Astrocyte (in vitro differentiated cells and primary cell): ENCODE results near the gene LIPE. TPM values are rescaled to one million over a fixed set of nuclear protein-coding genes. Genes with fewer than 3 reads are reported as not detected.

Experiments used
- DNase-seq: peaks from one replicate; pipeline ENCODE4 v3.0.0-alpha.2; 2010; ENCODE audit warnings: low read depth
- FAIRE-seq: peaks from 2 replicates; lab custom pipeline; 2011; peaks lifted over from hg19 to GRCh38; lab: Jason Lieb, UNC
- H2AFZ ChIP-seq: 2 replicates; pipeline ENCODE4 v1.6.0; 2012; ENCODE audit warnings: low read depth, low read length, inconsistent platforms
- H3K27ac ChIP-seq: 2 replicates; pipeline ENCODE4 v1.5.1; 2011; ENCODE audit warnings: low read depth, low read length, inconsistent platforms
- H3K27me3 ChIP-seq: 2 replicates; pipeline ENCODE4 v1.6.0; 2011; ENCODE audit warnings: low read length, inconsistent platforms; ENCODE audit not compliant: insufficient read depth
- H3K36me3 ChIP-seq: 2 replicates; pipeline ENCODE4 v1.5.1; 2011; ENCODE audit warnings: low read length, inconsistent platforms; ENCODE audit not compliant: insufficient read depth
- H3K4me1 ChIP-seq: 2 replicates; pipeline ENCODE4 v1.5.1; 2011; ENCODE audit warnings: low read length, inconsistent platforms; ENCODE audit not compliant: insufficient read depth
- H3K4me2 ChIP-seq: 2 replicates; pipeline ENCODE4 v1.6.0; 2012; ENCODE audit warnings: low read length, inconsistent platforms
- H3K4me3 ChIP-seq: 2 replicates; pipeline ENCODE4 v1.5.1; 2011; ENCODE audit warnings: low read depth, mild to moderate bottlenecking, low read length, inconsistent platforms; ENCODE audit not compliant: insufficient read depth
- H3K79me2 ChIP-seq: 2 replicates; pipeline ENCODE4 v1.6.0; 2012; ENCODE audit warnings: mild to moderate bottlenecking, low read length, inconsistent platforms; ENCODE audit not compliant: insufficient read depth
- H3K9ac ChIP-seq: 2 replicates; pipeline ENCODE4 v1.6.0; 2012; ENCODE audit warnings: mild to moderate bottlenecking, low read length, inconsistent platforms
- H3K9me3 ChIP-seq: 2 replicates; pipeline ENCODE4 v1.5.1; 2012; ENCODE audit warnings: low read depth, mild to moderate bottlenecking, low read length, inconsistent platforms; ENCODE audit not compliant: insufficient read depth
- H4K20me1 ChIP-seq: 2 replicates; pipeline ENCODE4 v1.6.0; 2012; ENCODE audit warnings: low read length, inconsistent platforms; ENCODE audit not compliant: insufficient read depth
- H3K27ac Mint-ChIP-seq: one replicate; pipeline ENCODE4 v1.8.0; 2021; ENCODE audit warnings: mild to moderate bottlenecking, mixed read lengths; ENCODE audit not compliant: unreplicated experiment
- H3K27me3 Mint-ChIP-seq: one replicate; pipeline ENCODE4 v1.8.0; 2021; ENCODE audit warnings: low read depth, mixed read lengths; ENCODE audit not compliant: unreplicated experiment
- H3K36me3 Mint-ChIP-seq: one replicate; pipeline ENCODE4 v1.8.0; 2021; ENCODE audit warnings: low read depth, mixed read lengths; ENCODE audit not compliant: unreplicated experiment
- H3K4me1 Mint-ChIP-seq: one replicate; pipeline ENCODE4 v1.8.0; 2021; ENCODE audit warnings: low read depth, mixed read lengths; ENCODE audit not compliant: unreplicated experiment
- H3K4me3 Mint-ChIP-seq: one replicate; pipeline ENCODE4 v1.8.0; 2021; ENCODE audit warnings: mild to moderate bottlenecking, moderate library complexity, mixed read lengths; ENCODE audit not compliant: unreplicated experiment
- H3K9me3 Mint-ChIP-seq: one replicate; pipeline ENCODE4 v1.8.0; 2021; ENCODE audit warnings: mild to moderate bottlenecking, mixed read lengths; ENCODE audit not compliant: unreplicated experiment
- EZH2 ChIP-seq: IDR thresholded peaks from 2 replicates; pipeline ENCODE4 v1.6.1; 2012; ENCODE audit warnings: mild to moderate bottlenecking, low read length, inconsistent platforms; ENCODE audit not compliant: insufficient read depth
- total RNA-seq: library from RNA; stranded (reverse); gene quantifications from 2 replicates; pipeline ENCODE4 v1.2.1, GENCODE V29; 2021
- TF ChIP-seq, protein P1 (sequence below): IDR thresholded peaks from 2 replicates; pipeline ENCODE4 v1.5.1; 2011; ENCODE audit warnings: low read depth, mild to moderate bottlenecking, inconsistent platforms, low read length, moderate library complexity; ENCODE audit not compliant: insufficient read depth

LIPE gene
- total RNA-seq, 1 donor from 2014 or later: 2.0 TPM

DNA sequence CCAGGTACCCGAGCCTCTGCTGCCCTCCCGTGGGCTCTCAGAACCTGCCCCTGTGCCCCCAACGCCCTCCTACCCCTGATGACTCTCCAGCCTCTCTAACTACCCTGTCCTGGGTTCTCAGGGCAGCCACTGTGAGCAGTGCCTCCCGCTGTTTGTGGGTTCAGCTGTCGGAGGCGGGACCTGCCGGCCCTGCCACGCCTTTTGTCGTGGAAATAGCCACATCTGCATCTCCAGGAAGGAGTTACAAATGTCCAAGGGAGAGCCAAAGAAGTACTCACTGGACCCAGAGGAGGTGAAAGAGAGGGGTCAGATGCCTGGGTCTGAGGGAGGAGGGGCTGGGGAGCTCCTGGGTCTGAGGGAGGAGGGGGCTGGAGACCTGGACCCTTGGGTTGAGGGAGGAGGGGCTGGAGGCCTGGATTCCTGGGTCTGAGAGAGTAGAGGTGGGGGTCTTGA is 57.1 kb downstream of the LIPE start:
- Histone ChIP-seq H2AFZ (no peak overlapping the region), H3K4me3 (no peak overlapping the region), H3K27me3 (no peaks in the 10 kb centered on the region), H3K27ac (no peak overlapping the region), H3K4me2 (no peak overlapping the region), H3K9ac (no peak overlapping the region), H3K36me3 (peaks cover 2% of the 10 kb centered on the region), H3K4me1 (no peaks in the 10 kb centered on the region), H4K20me1 (no peaks in the 10 kb centered on the region), H3K9me3 (no peaks in the 10 kb centered on the region), H3K79me2 (no peaks in the 10 kb centered on the region)
- TF ChIP-seq, protein P1, sequence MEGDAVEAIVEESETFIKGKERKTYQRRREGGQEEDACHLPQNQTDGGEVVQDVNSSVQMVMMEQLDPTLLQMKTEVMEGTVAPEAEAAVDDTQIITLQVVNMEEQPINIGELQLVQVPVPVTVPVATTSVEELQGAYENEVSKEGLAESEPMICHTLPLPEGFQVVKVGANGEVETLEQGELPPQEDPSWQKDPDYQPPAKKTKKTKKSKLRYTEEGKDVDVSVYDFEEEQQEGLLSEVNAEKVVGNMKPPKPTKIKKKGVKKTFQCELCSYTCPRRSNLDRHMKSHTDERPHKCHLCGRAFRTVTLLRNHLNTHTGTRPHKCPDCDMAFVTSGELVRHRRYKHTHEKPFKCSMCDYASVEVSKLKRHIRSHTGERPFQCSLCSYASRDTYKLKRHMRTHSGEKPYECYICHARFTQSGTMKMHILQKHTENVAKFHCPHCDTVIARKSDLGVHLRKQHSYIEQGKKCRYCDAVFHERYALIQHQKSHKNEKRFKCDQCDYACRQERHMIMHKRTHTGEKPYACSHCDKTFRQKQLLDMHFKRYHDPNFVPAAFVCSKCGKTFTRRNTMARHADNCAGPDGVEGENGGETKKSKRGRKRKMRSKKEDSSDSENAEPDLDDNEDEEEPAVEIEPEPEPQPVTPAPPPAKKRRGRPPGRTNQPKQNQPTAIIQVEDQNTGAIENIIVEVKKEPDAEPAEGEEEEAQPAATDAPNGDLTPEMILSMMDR: no peak
- TF ChIP-seq EZH2: no peak
- Mint-ChIP-seq H3K36me3 (peaks cover 29% of the 10 kb centered on the region), H3K27me3 (no peaks in the 10 kb centered on the region), H3K4me3 (no peak overlapping the region), H3K27ac (no peak overlapping the region), H3K9me3 (peaks cover 6% of the 10 kb centered on the region), H3K4me1 (no peaks in the 10 kb centered on the region)
- no peak for FAIRE-seq
- DNase-seq: no peak

DNA sequence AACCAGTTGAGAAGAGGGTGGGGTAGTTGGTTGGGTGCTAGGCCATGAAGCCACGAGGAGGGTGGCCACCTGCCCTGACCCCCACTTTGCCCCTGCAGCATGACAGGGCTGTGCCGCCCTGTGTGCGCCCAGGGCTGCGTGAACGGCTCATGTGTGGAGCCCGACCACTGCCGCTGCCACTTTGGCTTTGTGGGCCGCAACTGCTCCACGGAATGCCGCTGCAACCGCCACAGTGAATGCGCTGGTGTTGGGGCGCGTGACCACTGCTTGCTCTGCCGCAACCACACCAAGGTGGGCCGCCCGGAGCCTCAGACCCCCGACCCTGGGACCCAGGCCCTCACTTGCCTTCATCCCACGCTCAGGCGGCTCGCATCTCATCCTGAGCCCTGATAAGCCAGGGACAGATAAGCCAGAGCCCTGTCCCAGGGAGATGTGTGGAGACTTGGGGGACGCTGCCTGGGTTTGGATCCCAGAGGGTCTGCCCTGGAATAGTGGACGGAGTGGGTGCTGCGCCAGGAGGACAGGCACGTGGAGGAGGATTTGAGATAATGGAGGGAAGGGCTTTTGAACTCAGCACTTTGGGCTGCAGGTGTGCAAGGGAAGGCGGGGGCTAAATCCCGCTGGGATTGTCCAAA is 57.6 kb downstream of the LIPE start:
- no peak overlapping the region for H3K27ac ChIP-seq
- no peak for DNase-seq
- TF ChIP-seq, protein P1: no peak
- TF ChIP-seq EZH2: no peak

DNA sequence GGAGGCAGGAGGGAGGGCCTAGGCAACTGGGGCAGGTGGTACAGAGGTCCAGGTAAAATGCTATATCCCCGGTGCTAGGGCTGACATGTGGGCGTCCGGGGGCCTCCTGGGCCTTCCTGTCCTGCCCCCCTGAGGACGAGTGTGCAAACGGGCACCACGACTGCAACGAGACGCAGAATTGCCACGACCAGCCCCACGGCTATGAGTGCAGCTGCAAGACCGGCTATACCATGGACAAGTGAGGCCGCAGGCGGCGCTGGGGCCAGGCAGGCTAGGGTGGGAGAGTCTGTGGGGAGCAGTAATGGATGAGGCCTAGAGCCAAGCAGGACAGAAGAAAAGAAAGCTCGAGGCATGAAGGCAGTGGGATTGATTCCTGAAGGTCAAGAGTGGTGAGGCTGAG is 58.4 kb downstream of the LIPE start:
- Histone ChIP-seq H2AFZ (no peak overlapping the region), H3K9me3 (peaks cover 8% of the 10 kb centered on the region), H3K36me3 (peaks cover 2% of the 10 kb centered on the region), H3K4me2 (no peak overlapping the region), H3K9ac (no peak overlapping the region), H3K4me1 (no peaks in the 10 kb centered on the region), H3K79me2 (no peaks in the 10 kb centered on the region), H4K20me1 (no peaks in the 10 kb centered on the region), H3K4me3 (no peak overlapping the region), H3K27me3 (no peaks in the 10 kb centered on the region), H3K27ac (no peak overlapping the region)
- H3K9me3 Mint-ChIP-seq: peaks cover 6% of the 10 kb centered on the region
- DNase-seq (no peak), FAIRE-seq (no peak)
- H3K4me1 Mint-ChIP-seq: no peaks in the 10 kb centered on the region
- TF ChIP-seq, protein P1: no peak
- TF ChIP-seq EZH2: no peak
- no peak overlapping the region for H3K27ac Mint-ChIP-seq
- H3K36me3 Mint-ChIP-seq: peaks cover 41% of the 10 kb centered on the region
- H3K27me3 Mint-ChIP-seq: no peaks in the 10 kb centered on the region
- H3K4me3 Mint-ChIP-seq: no peak overlapping the region

More for the DNA sequence above, 57.6 kb downstream of the LIPE start:
- H3K79me2 ChIP-seq: no peaks in the 10 kb centered on the region
- no peak overlapping the region for H3K9ac ChIP-seq
- Mint-ChIP-seq H3K36me3 (peaks cover 33% of the 10 kb centered on the region), H3K4me3 (no peak overlapping the region), H3K27ac (no peak overlapping the region), H3K27me3 (no peaks in the 10 kb centered on the region), H3K9me3 (peaks cover 6% of the 10 kb centered on the region), H3K4me1 (no peaks in the 10 kb centered on the region)
- FAIRE-seq: no peak
- H3K9me3 ChIP-seq: peaks cover under 1% of the 10 kb centered on the region
- peaks cover 2% of the 10 kb centered on the region for H3K36me3 ChIP-seq
- no peaks in the 10 kb centered on the region for H4K20me1 ChIP-seq
- H3K4me2 ChIP-seq: no peak overlapping the region
- no peaks in the 10 kb centered on the region for H3K4me1 ChIP-seq
- H2AFZ ChIP-seq: no peak overlapping the region
- H3K27me3 ChIP-seq: no peaks in the 10 kb centered on the region
- no peak overlapping the region for H3K4me3 ChIP-seq
